ENCODE measurements around the gene ITSN1.

DNA sequence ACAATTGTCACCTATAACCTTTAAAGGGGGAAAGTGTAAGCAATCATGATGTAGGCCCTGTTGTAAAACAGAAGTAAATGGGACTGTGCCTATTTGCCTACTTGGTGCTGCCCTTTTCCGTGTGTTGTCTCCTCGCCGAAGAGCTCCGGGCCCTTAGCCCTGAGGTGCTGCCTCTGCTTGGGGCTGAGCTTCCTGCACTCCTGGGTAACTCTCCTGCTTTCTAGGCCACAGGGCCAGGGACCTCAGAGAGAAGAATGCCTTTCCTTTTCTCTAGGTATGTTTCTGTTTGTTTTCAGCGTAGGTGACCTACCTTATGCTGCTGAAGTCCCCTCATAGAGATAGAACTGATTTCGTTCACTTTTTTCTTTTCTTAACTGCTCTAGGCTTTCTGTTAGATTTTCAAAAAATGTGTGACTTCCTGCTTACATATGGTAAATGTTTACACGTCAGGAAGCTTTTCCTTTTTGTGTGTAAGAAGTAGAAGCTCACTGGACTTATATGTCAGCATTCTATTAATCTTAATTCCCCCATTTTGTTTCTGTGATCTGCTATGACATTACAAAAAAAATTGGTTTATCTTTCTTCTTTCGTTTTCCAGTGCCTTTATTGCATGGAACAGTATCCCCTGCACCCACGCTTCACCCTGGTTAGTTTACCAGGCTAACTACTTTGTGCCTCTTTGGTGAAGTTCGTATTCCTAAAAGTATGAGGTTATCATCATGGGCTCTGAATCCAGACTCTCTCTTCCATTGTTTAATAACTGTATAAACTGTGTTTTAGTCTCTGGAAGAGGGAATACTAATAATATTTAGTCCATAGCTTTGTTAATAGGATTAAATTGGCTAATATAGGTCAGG, 61.7 kb downstream of the ITSN1 start:
- TF ChIP-seq, protein P1, sequence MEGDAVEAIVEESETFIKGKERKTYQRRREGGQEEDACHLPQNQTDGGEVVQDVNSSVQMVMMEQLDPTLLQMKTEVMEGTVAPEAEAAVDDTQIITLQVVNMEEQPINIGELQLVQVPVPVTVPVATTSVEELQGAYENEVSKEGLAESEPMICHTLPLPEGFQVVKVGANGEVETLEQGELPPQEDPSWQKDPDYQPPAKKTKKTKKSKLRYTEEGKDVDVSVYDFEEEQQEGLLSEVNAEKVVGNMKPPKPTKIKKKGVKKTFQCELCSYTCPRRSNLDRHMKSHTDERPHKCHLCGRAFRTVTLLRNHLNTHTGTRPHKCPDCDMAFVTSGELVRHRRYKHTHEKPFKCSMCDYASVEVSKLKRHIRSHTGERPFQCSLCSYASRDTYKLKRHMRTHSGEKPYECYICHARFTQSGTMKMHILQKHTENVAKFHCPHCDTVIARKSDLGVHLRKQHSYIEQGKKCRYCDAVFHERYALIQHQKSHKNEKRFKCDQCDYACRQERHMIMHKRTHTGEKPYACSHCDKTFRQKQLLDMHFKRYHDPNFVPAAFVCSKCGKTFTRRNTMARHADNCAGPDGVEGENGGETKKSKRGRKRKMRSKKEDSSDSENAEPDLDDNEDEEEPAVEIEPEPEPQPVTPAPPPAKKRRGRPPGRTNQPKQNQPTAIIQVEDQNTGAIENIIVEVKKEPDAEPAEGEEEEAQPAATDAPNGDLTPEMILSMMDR (IDR thresholded peaks at IDR 0.05) = no peak
- TF ChIP-seq POLR2A (IDR thresholded peaks at IDR 0.05) = no peak

All from body of pancreas (tissue), 4 donors.